ENCODE results near the gene DSCAML1.

Gene DSCAML1

DNA sequence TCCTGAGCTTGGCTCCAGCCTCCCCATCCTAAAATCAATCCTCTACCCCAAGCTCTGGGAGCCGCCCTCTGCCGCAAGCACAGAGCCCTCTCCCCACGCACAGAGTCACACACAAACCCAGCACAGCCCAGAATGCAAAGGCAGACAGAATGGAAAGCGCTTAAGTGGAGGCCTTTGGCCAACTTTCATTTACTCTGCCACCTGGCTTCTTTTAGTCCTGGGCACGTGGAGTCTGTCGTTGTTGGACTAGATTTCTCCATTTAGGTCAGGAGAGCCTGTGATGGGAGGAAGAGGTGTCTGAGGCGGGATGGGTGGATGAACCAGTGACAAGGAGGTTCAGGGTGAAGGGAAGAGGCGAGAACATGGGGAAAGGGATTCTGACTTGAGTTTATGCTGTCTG is 191.7 kb downstream of the DSCAML1 start:
- no peak for DNase-seq

GRCh38 chr11:117604336-117604995 is 192.6 kb downstream of the DSCAML1 start:
- no peak for DNase-seq

DNA sequence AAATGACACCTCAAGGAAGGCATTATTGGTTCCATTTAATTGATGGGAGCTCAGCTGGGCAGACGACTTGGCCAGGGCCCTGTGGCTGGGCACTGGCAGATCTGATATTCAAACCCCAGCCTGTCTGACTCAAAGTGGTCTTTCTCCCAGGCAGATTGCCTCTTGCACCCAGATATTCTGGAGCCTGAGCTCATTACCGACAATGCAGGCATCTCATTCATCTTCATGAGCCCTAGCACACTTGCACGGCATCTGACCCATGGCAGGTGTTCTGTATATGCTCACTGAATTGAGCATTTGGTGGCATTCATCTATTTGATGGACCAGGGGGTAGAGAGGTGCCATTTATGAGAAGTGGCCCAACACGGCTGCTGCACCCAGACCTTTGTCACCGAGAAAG is 193.1 kb downstream of the DSCAML1 start:
- no peak for DNase-seq

DNA sequence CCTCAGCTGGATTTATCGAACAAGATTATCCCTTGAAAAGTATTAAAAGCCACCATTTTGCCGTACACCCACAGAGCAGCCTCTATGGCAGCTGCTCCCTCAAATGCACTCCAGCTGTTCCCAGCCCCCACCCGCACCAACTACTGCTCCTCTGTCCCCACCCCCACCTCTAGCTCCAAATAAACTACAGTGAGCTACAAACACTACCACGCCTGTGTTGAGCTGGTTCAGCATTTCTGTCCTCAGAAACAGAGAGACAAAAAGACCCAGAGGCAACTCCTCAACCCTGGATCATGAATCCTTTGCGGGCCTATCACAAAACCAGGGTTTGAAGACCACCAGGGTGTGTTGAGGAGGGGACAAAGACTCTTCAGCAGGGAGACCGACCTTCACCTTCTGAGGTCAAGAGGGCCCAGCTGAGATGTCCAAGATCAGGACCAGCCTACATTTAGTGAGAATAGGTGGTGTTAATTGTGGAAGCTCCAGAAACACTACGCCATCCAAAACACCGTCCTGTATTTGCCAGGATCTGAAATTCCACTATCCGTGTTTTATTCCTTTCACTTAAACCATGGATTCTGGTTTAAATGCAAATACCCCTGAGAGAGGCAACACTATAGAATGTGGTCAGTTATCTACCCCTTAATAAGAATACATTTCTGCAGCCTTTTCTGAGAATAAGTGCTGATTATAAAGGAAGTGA is 195.9 kb downstream of the DSCAML1 start:
- DNase-seq, result no peak

GRCh38 chr11:117600234-117600783 is 196.7 kb downstream of the DSCAML1 start:
- no peak for DNase-seq

DNA sequence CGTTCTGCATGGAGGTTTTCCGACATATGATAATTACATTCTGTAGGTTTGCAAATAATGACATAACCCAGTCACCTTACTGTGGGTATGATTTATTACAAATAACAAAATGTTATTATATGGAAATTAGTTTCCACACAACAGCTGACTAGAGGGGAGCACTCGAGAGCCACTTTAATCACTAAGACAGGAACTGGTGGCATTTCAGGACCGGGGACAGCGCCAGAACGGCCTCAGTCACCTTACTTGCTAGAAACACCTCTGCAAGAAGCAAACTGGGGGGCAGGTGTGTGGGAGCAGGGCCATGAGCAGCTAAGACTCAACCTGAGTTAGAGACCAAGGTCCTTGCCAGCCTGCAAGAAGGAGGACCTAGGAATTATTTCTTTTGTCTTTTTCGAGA is 199.9 kb downstream of the DSCAML1 start:
- peak in 1 of 2 experiments; percentile 19 for DNase-seq

DNA sequence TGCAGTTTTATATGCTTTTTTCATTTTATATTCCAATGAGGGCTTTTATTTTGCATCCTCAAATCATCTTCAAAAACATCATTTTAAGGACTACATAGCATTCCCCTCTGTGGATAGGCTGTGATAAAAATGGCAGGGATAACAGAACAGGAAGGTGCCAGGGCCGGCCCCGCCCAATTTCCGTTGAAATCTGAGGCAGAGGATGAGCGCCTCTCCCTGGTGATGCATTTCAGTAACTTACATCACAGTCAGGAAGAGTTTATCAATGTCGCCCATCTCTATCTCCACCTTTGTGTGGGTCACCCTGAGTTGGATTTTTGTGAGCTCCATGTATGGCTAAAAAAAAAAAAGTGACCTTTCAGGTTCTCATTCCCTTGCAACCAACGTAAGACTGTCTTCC is 201.6 kb downstream of the DSCAML1 start:
- DNase-seq, result no peak

GRCh38 chr11:117594721-117595120 is 202.3 kb downstream of the DSCAML1 start:
- no peak for DNase-seq

GRCh38 chr11:117593065-117593464 is 204.0 kb downstream of the DSCAML1 start:
- DNase-seq, result no peak

GRCh38 chr11:117591316-117592039 is 205.5 kb downstream of the DSCAML1 start:
- no peak for DNase-seq

DNA sequence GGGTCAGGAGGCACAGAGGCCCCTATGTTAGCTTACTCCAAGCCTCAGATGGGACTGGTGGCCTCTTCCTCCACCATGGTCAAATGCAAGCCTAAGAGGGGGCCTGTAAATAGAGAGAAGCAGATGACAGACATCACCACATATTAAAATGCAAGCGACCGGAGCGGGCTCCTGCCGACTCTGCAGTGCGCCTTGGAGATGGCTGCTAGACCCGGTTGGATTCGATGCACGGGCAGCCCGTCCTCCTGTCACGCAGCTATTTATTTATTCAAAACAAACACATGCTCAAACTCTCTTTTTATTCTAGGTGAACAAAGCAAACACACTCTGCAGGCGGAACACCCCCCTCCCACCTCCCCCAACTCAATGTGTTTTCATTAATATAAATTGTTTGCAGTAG is 208.0 kb downstream of the DSCAML1 start:
- no peak for DNase-seq

GRCh38 chr11:117588166-117588810 is 208.7 kb downstream of the DSCAML1 start:
- DNase-seq, result no peak

DNA sequence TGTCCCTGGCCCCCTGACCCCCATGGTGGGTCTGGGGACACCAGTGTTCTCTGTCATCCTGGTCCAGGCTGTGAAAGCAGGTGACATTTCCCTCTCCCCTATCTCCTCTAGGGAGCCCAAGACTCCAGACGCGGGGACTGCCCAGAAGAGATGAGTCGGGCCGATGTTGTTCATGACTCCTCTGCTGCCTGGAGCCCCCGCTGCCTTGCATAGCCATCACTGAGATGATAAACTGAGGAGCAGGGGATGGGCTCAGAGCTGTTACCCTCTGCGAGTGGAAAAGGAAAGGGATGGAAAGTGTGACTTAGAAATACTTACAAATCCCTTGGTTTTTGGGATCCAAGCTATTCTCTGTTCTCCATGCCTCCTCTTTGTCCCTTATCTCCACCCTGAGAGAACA is 209.6 kb downstream of the DSCAML1 start:
- no peak for DNase-seq

DNA sequence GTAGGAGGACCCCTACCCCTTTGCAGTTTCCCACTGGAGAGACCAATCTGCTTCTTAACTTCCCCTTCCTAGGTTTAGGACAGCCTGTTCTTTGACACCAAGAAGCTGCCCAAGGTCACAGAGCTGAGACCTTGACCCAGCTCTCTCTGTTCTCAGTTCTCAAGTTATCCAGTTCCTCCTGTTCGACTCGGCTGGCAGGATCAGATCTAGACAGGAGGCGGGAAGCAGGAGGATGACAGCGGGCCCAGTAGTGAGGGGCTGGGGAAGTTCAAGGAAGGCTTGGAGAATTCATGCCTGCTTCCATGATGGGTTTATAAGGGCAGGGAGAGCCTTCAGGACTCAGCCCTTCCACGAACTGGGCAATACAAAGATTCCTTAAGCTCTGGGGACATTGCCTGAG is 210.6 kb downstream of the DSCAML1 start:
- no peak for DNase-seq

DNA sequence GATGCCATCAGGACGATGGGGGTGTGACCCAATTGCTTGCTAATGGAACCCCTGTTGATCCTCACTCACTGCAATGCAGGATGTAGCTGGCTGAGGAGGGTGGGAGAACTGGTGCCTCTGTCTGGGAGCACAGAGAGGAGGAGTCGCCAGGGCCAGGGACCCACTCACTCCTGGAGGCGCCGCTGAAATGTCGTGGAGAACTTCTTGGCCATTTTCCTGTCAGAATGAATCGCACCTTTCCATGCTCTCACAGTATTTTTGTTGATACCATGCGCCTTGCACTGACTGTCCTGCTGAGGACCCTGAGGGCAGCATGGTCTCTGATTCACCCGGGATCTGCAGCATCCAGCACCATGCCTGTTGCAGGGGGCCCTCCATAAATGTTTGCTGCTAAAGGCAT is 211.4 kb downstream of the DSCAML1 start:
- no peak for DNase-seq

- DNase-seq, result no peak
Measured at GRCh38 chr11:117584056-117584830, 212.8 kb downstream of the DSCAML1 start.

DNA sequence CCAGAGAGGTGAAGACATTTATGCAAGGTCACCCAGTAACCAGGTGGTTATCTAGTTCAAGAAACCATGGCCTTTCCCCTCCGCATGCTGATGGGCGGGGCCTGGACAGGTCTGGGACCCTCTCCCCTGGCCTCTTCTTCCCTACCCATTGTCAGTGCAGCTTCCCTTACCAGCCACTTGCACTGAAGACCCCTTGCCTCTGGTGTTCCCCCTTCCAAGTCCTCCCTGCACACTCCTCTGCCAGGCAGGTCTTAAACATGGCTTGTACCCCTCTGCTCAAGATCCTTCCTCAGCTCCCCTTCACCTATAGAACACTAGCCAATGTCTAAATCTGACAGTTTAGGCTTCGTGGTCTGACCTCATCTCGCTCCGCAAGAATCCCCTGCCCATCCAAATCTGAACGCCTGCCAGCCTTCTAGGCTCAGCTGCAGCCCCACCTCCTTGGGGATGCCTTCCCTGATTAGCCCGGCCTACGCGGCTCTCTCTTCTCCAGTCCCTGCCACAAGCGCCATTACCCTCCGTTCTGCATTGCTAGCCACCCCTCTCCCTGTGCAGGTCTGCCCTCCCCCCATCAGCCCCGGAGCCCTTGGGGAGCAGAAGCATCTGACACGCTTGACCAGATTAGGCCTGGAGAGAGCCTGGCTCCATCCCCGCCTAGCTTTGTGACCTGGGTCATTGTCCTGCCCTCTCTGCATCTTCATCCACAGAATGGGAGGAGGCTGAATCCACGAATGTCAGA is 213.8 kb downstream of the DSCAML1 start:
- no peak for DNase-seq

- no peak for DNase-seq
Measured at GRCh38 chr11:117582433-117582832, 214.6 kb downstream of the DSCAML1 start.

DNA sequence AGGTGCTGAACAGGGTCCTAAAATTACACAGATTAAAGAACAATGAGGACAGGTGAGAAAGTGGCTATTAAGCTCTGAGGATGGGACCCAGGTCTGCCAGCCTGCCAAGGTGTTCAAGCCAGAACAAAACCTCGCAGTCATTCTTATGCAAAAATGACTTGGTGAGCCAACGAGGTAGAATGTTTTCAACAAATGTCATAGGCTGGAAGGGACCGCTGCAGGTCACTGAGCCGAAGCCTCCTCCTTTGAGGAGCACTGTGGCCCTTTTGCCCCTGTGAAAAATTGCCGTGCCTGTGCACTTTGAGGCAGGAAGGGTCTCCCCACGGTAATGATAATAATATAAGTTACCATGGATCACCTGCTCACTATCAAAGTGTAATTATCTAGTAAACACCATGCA is 216.2 kb downstream of the DSCAML1 start:
- no peak for DNase-seq

DNA sequence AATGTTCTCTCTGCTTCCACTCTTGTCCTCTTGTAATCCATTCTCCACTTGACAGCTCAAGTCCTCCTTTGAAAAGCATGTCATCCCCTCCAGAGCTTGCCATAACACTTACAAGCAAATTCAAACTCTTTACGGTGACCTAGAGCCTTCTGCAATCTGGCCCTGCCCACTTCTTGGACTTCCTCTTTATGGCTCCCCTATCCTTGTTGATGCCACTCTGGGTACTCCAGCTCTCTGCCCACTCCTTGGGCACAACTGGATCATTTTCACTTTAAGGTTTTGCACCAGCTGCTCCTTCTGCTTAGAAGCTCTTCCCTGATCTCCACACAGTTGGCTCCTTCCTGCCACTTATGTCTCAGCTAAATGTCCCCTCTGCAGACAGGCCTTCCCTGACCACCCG is 217.9 kb downstream of the DSCAML1 start:
- DNase-seq, result no peak

DNA sequence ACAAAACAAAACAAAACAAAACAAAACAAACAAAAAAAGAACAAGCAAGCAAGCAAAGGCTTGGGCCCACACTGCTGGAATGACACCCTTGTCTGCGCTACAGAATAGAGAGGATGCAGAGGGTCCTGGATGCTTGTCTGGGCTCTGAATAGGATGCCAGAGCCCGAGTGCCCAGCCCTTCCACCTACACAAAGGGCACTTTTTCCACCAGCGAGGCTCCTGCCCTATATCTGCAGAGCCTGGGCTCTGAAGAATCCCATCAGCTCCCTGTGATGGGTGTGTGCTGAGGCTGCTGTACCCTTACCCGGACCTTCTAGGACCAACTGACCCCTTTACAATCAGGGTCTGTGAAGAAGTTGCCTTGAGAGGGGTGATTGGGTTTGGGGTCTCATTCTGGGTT is 221.2 kb downstream of the DSCAML1 start:
- DNase-seq, result no peak

GRCh38 chr11:117574551-117574950 is 222.5 kb downstream of the DSCAML1 start:
- DNase-seq, result no peak

Measured in AML-193 (cell line).